Neural cell (in vitro differentiated cells): ENCODE measurements around the gene IPO9.

Source experiments
- EZH2 ChIP-seq: fragments of 200-600, 300-800 bp; shearing (Covaris generic), sonication (generic); IDR thresholded peaks from 2 replicates; pipeline ENCODE4 v1.6.1; 2014; ENCODE audit warnings: antibody characterized with exemption, low read length, borderline replicate concordance, mild to moderate bottlenecking; ENCODE audit not compliant: insufficient read depth, poor library complexity, severe bottlenecking
- MXI1 ChIP-seq: fragments of 450-650 bp; conservative IDR thresholded peaks from 2 replicates; pipeline ENCODE4 v1.6.1; 2014; ENCODE audit warnings: antibody characterized with exemption, mild to moderate bottlenecking; ENCODE audit not compliant: poor library complexity, severe bottlenecking
- POLR2AphosphoS5 ChIP-seq: IDR thresholded peaks from 2 replicates; pipeline ENCODE4 v1.6.1; 2012
- RAD21 ChIP-seq: fragments of 450-650 bp; conservative IDR thresholded peaks from 2 replicates; pipeline ENCODE4 v1.6.1; 2014; ENCODE audit warnings: antibody characterized with exemption, mild to moderate bottlenecking, moderate library complexity
- SMC3 ChIP-seq: fragments of 450-650 bp; conservative IDR thresholded peaks from 2 replicates; pipeline ENCODE4 v1.6.1; 2014; ENCODE audit warnings: antibody characterized with exemption, mild to moderate bottlenecking, moderate library complexity; ENCODE audit not compliant: poor library complexity
- TAF1 ChIP-seq: IDR thresholded peaks from 2 replicates; pipeline ENCODE4 v1.6.1; 2012; ENCODE audit warnings: low read depth
- TF ChIP-seq, protein P1 (sequence below): fragments of 450-650 bp; IDR thresholded peaks from 2 replicates; pipeline ENCODE4 v1.5.1; 2014; ENCODE audit warnings: antibody characterized with exemption, mild to moderate bottlenecking, moderate library complexity; ENCODE audit not compliant: poor library complexity, severe bottlenecking
- TF ChIP-seq, protein P2 (sequence below): IDR thresholded peaks from 2 replicates; pipeline ENCODE4 v1.6.1; 2012; ENCODE audit warnings: borderline replicate concordance

DNA sequence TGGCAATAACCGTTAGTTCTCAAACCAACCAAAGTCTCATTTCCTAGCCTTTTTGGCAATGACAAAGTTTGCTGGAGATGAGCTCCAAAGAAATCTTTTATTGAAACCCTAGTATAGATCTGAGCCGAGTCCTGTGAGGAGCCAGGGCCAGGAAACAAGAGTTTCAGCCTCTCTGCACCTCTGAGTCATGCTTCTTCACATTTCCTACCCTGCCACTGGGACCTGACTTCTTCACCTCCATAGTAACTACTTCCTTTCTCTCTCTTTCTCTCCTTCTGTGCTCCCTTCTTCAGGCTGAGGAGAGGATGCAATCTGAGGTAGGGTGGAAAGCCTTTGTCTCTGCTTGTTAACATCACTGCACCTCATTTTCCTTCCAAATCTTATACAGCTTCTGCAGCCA is 38.7 kb upstream of the IPO9 start:
- TF ChIP-seq EZH2: no peak
- no peak for TF ChIP-seq SMC3
- TF ChIP-seq, protein P1, sequence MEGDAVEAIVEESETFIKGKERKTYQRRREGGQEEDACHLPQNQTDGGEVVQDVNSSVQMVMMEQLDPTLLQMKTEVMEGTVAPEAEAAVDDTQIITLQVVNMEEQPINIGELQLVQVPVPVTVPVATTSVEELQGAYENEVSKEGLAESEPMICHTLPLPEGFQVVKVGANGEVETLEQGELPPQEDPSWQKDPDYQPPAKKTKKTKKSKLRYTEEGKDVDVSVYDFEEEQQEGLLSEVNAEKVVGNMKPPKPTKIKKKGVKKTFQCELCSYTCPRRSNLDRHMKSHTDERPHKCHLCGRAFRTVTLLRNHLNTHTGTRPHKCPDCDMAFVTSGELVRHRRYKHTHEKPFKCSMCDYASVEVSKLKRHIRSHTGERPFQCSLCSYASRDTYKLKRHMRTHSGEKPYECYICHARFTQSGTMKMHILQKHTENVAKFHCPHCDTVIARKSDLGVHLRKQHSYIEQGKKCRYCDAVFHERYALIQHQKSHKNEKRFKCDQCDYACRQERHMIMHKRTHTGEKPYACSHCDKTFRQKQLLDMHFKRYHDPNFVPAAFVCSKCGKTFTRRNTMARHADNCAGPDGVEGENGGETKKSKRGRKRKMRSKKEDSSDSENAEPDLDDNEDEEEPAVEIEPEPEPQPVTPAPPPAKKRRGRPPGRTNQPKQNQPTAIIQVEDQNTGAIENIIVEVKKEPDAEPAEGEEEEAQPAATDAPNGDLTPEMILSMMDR: no peak
- no peak for TF ChIP-seq POLR2AphosphoS5
- TF ChIP-seq RAD21: no peak
- no peak for TF ChIP-seq TAF1
- TF ChIP-seq, protein P2, sequence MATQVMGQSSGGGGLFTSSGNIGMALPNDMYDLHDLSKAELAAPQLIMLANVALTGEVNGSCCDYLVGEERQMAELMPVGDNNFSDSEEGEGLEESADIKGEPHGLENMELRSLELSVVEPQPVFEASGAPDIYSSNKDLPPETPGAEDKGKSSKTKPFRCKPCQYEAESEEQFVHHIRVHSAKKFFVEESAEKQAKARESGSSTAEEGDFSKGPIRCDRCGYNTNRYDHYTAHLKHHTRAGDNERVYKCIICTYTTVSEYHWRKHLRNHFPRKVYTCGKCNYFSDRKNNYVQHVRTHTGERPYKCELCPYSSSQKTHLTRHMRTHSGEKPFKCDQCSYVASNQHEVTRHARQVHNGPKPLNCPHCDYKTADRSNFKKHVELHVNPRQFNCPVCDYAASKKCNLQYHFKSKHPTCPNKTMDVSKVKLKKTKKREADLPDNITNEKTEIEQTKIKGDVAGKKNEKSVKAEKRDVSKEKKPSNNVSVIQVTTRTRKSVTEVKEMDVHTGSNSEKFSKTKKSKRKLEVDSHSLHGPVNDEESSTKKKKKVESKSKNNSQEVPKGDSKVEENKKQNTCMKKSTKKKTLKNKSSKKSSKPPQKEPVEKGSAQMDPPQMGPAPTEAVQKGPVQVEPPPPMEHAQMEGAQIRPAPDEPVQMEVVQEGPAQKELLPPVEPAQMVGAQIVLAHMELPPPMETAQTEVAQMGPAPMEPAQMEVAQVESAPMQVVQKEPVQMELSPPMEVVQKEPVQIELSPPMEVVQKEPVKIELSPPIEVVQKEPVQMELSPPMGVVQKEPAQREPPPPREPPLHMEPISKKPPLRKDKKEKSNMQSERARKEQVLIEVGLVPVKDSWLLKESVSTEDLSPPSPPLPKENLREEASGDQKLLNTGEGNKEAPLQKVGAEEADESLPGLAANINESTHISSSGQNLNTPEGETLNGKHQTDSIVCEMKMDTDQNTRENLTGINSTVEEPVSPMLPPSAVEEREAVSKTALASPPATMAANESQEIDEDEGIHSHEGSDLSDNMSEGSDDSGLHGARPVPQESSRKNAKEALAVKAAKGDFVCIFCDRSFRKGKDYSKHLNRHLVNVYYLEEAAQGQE: no peak
- no peak for TF ChIP-seq MXI1
